ENCODE measurements around the gene FNTB. TPM values are rescaled to one million over a fixed set of nuclear protein-coding genes. Genes with fewer than 3 reads are reported as not detected.

FNTB gene
- total and polyA plus RNA-seq, 2 of the 8 experiments (the other 6 are each of a cell fraction or from before 2014, with no cell fraction given): 16.0 to 20.7 TPM

DNA sequence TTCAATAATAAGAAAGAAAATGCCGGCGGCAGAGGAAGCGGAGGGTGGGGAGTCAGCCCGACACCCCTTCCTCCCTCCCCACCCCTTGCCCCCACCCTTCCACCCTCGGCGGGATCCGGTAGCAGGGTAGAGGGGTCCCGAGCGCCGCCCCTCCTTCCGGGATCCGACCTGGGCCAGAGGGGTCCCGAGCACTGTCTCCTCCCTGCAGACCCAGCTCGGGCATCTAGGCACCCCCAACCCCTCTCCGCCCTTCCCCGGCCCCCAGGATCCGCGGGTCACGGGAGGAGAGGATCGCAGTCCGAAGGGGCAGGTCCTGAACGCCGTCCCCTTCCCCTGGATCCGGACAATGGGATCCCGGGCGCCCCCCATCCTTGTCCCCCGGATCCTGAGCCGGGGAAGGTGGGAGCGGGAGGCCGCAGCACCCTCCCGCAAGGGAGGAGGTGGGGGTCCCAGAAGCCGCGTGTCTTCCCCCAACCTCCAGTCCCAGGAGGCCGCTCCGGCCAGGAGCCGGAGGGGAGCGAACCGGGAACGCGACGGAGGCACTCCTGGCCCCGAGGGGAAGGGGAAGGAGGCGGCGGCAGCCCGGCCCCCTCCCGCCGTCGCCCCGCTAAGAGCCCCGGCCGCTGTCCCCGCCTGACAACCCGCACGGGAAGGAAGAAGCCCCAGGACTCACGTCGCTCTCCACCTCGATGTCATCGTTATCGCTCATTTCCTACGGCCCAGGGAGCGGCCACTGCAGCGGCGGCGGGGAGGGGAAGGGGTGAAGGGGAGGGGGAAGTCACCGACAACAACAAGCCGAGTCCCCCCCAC lies 115.1 kb downstream of the FNTB start (continued):
- no peak for TF ChIP-seq HDAC2 (IDR thresholded peaks at IDR 0.05; ENCODE audit: borderline replicate concordance in 1 of 2, low read depth in 2 of 2, low read length in 2 of 2)
- TF ChIP-seq, protein P1, sequence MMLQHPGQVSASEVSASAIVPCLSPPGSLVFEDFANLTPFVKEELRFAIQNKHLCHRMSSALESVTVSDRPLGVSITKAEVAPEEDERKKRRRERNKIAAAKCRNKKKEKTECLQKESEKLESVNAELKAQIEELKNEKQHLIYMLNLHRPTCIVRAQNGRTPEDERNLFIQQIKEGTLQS (IDR thresholded peaks at IDR 0.05; ENCODE audit: insufficient read depth, low read depth, low read length): no peak
- no peak for TF ChIP-seq EGR1 (IDR thresholded peaks at IDR 0.05; ENCODE audit: borderline replicate concordance, low read depth, low read length)
- TF ChIP-seq RBBP5 (IDR thresholded peaks at IDR 0.05; ENCODE audit: borderline replicate concordance, low read depth, low read length): peak; percentile 73
- TF ChIP-seq MAFK (IDR thresholded peaks at IDR 0.05; ENCODE audit: low read depth, low read length): no peak
- no peak for TF ChIP-seq TBP (IDR thresholded peaks at IDR 0.05; ENCODE audit: low read depth, low read length)
- TF ChIP-seq RXRA (IDR thresholded peaks at IDR 0.05; ENCODE audit: insufficient read depth, low read depth, low read length): no peak
- TF ChIP-seq SIN3A (conservative IDR thresholded peaks at IDR 0.05 in 1 of 2, IDR thresholded peaks at IDR 0.05 in 1 of 2; ENCODE audit: low read depth in 1 of 2, low read length in 2 of 2): peak; percentile 13 to 67; a peak in 1 of 4 replicates
- TF ChIP-seq POLR2A (IDR thresholded peaks at IDR 0.05; ENCODE audit: control extremely low read depth in 1 of 2, low read depth in 2 of 2, low read length in 2 of 2): 0 out of 3 replicates have a peak, but pooled peaks of 1 of the 2 experiments have one; percentile 1
- no peak for TF ChIP-seq TAF7 (optimal IDR thresholded peaks at IDR 0.05; ENCODE audit: borderline replicate concordance, low read depth, low read length)
- peak; percentile 69 for TF ChIP-seq KDM4A (IDR thresholded peaks at IDR 0.05; ENCODE audit: low read depth, low read length, severe bottlenecking)
